22Rv1 (cell line): ENCODE measurements around the gene PRDM11.

ENCODE experiments used
- CTCF ChIP-seq: fragments of 450-650 bp; IDR thresholded peaks from 2 replicates; pipeline ENCODE4 v1.5.1; 2017; ENCODE audit warnings: mild to moderate bottlenecking
- ZFX ChIP-seq: fragments of 450-650 bp; IDR thresholded peaks from 2 replicates; pipeline ENCODE4 v1.6.1; 2017; ENCODE audit warnings: antibody characterized with exemption, borderline replicate concordance

- no peak for TF ChIP-seq CTCF
- no peak for TF ChIP-seq ZFX
These were observed 48.5 kb upstream of the PRDM11 start for GRCh38 chr11:45097721-45098493.
